Trophoblast cell (in vitro differentiated cells and primary cell): ENCODE measurements around the gene C3orf80.

ENCODE experiments used
- DNase-seq, 2 donors: peaks; one replicate each; pipeline ENCODE4 v3.0.0-alpha.2; 2016
- H2AFZ ChIP-seq: 2 replicates; pipeline ENCODE4 v1.6.1; 2013; ENCODE audit warnings: low read length, moderate library complexity, mild to moderate bottlenecking; ENCODE audit not compliant: insufficient read depth, poor library complexity
- H2AK5ac ChIP-seq: 2 replicates; pipeline ENCODE4 v1.6.1; 2013; ENCODE audit warnings: mild to moderate bottlenecking, low read length
- H2BK120ac ChIP-seq: 2 replicates; pipeline ENCODE4 v1.6.1; 2013; ENCODE audit warnings: low read length, mild to moderate bottlenecking, moderate library complexity; ENCODE audit not compliant: insufficient read depth, poor library complexity
- H2BK12ac ChIP-seq: 2 replicates; pipeline ENCODE4 v1.6.1; 2013; ENCODE audit warnings: mild to moderate bottlenecking, low read length, moderate library complexity
- H2BK5ac ChIP-seq: 2 replicates; pipeline ENCODE4 v1.6.1; 2013; ENCODE audit warnings: low read length, low read depth, moderate library complexity, mild to moderate bottlenecking; ENCODE audit not compliant: poor library complexity
- H3K14ac ChIP-seq: 2 replicates; pipeline ENCODE4 v1.6.1; 2013; ENCODE audit warnings: mild to moderate bottlenecking, low read length
- H3K18ac ChIP-seq: 2 replicates; pipeline ENCODE4 v1.6.1; 2013; ENCODE audit warnings: mild to moderate bottlenecking, low read length
- H3K23ac ChIP-seq: 2 replicates; pipeline ENCODE4 v1.6.1; 2013; ENCODE audit warnings: low read length
- H3K27ac ChIP-seq: 2 replicates; pipeline ENCODE4 v1.5.1; 2013; ENCODE audit warnings: low read depth, mild to moderate bottlenecking, inconsistent platforms, low read length, moderate library complexity
- H3K27me3 ChIP-seq: 2 replicates; pipeline ENCODE4 v1.6.1; 2013; ENCODE audit warnings: inconsistent platforms, mild to moderate bottlenecking, low read length, moderate library complexity; ENCODE audit not compliant: insufficient read depth
- H3K36me3 ChIP-seq, 2 experiments: 1 replicate in 1 of 2; 2 replicates in 1 of 2; pipeline ENCODE4 v1.6.1; 2013; ENCODE audit warnings: low read length in 2 of 2, mild to moderate bottlenecking in 2 of 2, moderate library complexity in 1 of 2; ENCODE audit not compliant: insufficient read depth in 2 of 2, control insufficient read depth in 1 of 2
- H3K4ac ChIP-seq: 2 replicates; pipeline ENCODE4 v1.6.1; 2013; ENCODE audit warnings: low read depth, mild to moderate bottlenecking, low read length, moderate library complexity
- H3K4me1 ChIP-seq, 2 experiments: 1 replicate in 1 of 2; 2 replicates in 1 of 2; pipeline ENCODE4 v1.6.1; 2013; ENCODE audit warnings: low read length in 2 of 2, mild to moderate bottlenecking in 2 of 2, moderate library complexity in 1 of 2; ENCODE audit not compliant: insufficient read depth in 2 of 2, control insufficient read depth in 1 of 2
- H3K4me2 ChIP-seq: 2 replicates; pipeline ENCODE4 v1.6.1; 2013; ENCODE audit warnings: inconsistent platforms, mild to moderate bottlenecking, low read length, moderate library complexity
- H3K4me3 ChIP-seq: 2 replicates; pipeline ENCODE4 v1.5.1; 2013; ENCODE audit warnings: mild to moderate bottlenecking, low read depth, low read length, inconsistent platforms
- H3K79me1 ChIP-seq: one replicate; pipeline ENCODE4 v1.6.1; 2013; ENCODE audit warnings: low read length
- H3K79me2 ChIP-seq: 2 replicates; pipeline ENCODE4 v1.6.1; 2013; ENCODE audit warnings: low read length, mild to moderate bottlenecking; ENCODE audit not compliant: control insufficient read depth, insufficient read depth, poor library complexity
- H3K9ac ChIP-seq: 2 replicates; pipeline ENCODE4 v1.6.1; 2013; ENCODE audit warnings: mild to moderate bottlenecking, low read length
- H3K9me3 ChIP-seq: 2 replicates; pipeline ENCODE4 v1.6.1; 2013; ENCODE audit warnings: low read depth, mild to moderate bottlenecking, control low read depth, inconsistent platforms, low read length; ENCODE audit not compliant: insufficient read depth
- H4K12ac ChIP-seq: 2 replicates; pipeline ENCODE4 v1.6.1; 2013; ENCODE audit warnings: low read depth, mild to moderate bottlenecking, low read length, moderate library complexity
- H4K8ac ChIP-seq: 2 replicates; pipeline ENCODE4 v1.6.1; 2013; ENCODE audit warnings: low read depth, mild to moderate bottlenecking, low read length, moderate library complexity
- H4K91ac ChIP-seq: one replicate; pipeline ENCODE4 v1.6.1; 2013; ENCODE audit warnings: low read depth, mild to moderate bottlenecking, low read length, moderate library complexity
- WGBS: extraction: QIAGEN DNeasy Blood & Tissue Kit; methylation state at CpG from one replicate; pipeline ENCODE4 v1.1.7; 2013; ENCODE audit warnings: missing lambda C conversion rate; ENCODE audit not compliant: insufficient read length, insufficient coverage; ENCODE audit errors: extremely low coverage; 5-methylcytosine and 5-hydroxymethylcytosine counted together

C3orf80 gene

GRCh38 chr3:160245261-160245800 lies 20.1 kb downstream of the C3orf80 start:
- Histone ChIP-seq H3K27me3 (no peaks in the 10 kb centered on the region), H3K4ac (no peak overlapping the region), H3K9ac (no peak overlapping the region), H2BK120ac (peak overlapping the region; percentile 30), H4K8ac (no peak overlapping the region), H4K91ac (peak overlapping the region; percentile 32), H3K79me1 (no peaks in the 10 kb centered on the region), H3K4me2 (no peak overlapping the region), H2BK12ac (peak overlapping the region; percentile 76), H3K79me2 (no peaks in the 10 kb centered on the region), H3K14ac (no peak overlapping the region), H3K4me3 (no peak overlapping the region), H2AK5ac (no peak overlapping the region), H3K9me3 (no peaks in the 10 kb centered on the region), H3K27ac (peak overlapping the region; percentile 55), H3K18ac (no peak overlapping the region), H2BK5ac (peak overlapping the region; percentile 26), H3K4me1 (no peaks in the 10 kb centered on the region), H3K23ac (no peak overlapping the region), H4K12ac (no peak overlapping the region), H3K36me3 (no peaks in the 10 kb centered on the region), H2AFZ (no peak overlapping the region)
- DNase-seq, result peak; percentile 5 to 14
- WGBS, result no CpG with 5 or more reads among the region's 9 CpGs

- no peak overlapping the region for H3K27ac ChIP-seq
- H3K27me3 ChIP-seq, result no peaks in the 10 kb centered on the region
- no peak overlapping the region for H3K4me3 ChIP-seq
- no peak overlapping the region for H2AFZ ChIP-seq
- no peak overlapping the region for H2BK120ac ChIP-seq
- no peak overlapping the region for H3K9ac ChIP-seq
- no peak overlapping the region for H3K4ac ChIP-seq
- H3K79me2 ChIP-seq, result no peaks in the 10 kb centered on the region
- no peaks in the 10 kb centered on the region for H3K79me1 ChIP-seq
- no peak overlapping the region for H2BK12ac ChIP-seq
- no peaks in the 10 kb centered on the region for H3K4me1 ChIP-seq
- H3K18ac ChIP-seq, result no peak overlapping the region
- no peak overlapping the region for H3K4me2 ChIP-seq
- WGBS, result no CpG with 5 or more reads among the region's 1 CpG
- H3K23ac ChIP-seq, result no peak overlapping the region
- no peak overlapping the region for H2BK5ac ChIP-seq
- H4K8ac ChIP-seq, result no peak overlapping the region
- H3K36me3 ChIP-seq, result no peaks in the 10 kb centered on the region
- H4K12ac ChIP-seq, result no peak overlapping the region
- H3K14ac ChIP-seq, result no peak overlapping the region
- no peak overlapping the region for H2AK5ac ChIP-seq
- no peak overlapping the region for H4K91ac ChIP-seq
- DNase-seq, result no peak
- no peaks in the 10 kb centered on the region for H3K9me3 ChIP-seq
Observed at GRCh38 chr3:160247766-160248165, 22.5 kb downstream of the C3orf80 start.

- Histone ChIP-seq H4K91ac (no peak overlapping the region), H3K79me2 (no peaks in the 10 kb centered on the region), H2AFZ (no peak overlapping the region), H3K18ac (no peak overlapping the region), H4K8ac (no peak overlapping the region), H3K79me1 (no peaks in the 10 kb centered on the region), H2BK5ac (no peak overlapping the region), H3K4me3 (no peak overlapping the region), H3K9ac (no peak overlapping the region), H2AK5ac (no peak overlapping the region), H3K4me1 (no peaks in the 10 kb centered on the region), H3K36me3 (no peaks in the 10 kb centered on the region), H3K9me3 (no peaks in the 10 kb centered on the region), H3K27ac (no peak overlapping the region), H3K4ac (no peak overlapping the region), H3K14ac (no peak overlapping the region), H2BK120ac (no peak overlapping the region), H3K23ac (no peak overlapping the region), H3K27me3 (no peaks in the 10 kb centered on the region), H3K4me2 (no peak overlapping the region), H4K12ac (no peak overlapping the region), H2BK12ac (no peak overlapping the region)
- peak in 1 of 2 donors; percentile 4 for DNase-seq
Observed at GRCh38 chr3:160253298-160253697, 28.1 kb downstream of the C3orf80 start.

- Histone ChIP-seq H3K4me2 (no peak overlapping the region), H3K27ac (no peak overlapping the region), H3K36me3 (no peaks in the 10 kb centered on the region), H3K27me3 (no peaks in the 10 kb centered on the region), H2AK5ac (no peak overlapping the region), H2BK5ac (no peak overlapping the region), H4K8ac (no peak overlapping the region), H3K14ac (no peak overlapping the region), H3K23ac (no peak overlapping the region), H3K9me3 (no peaks in the 10 kb centered on the region), H2AFZ (no peak overlapping the region), H2BK12ac (no peak overlapping the region), H4K12ac (no peak overlapping the region), H2BK120ac (no peak overlapping the region), H3K4me1 (no peaks in the 10 kb centered on the region), H3K79me1 (no peaks in the 10 kb centered on the region), H3K4ac (no peak overlapping the region), H3K79me2 (no peaks in the 10 kb centered on the region), H3K4me3 (no peak overlapping the region), H3K9ac (no peak overlapping the region), H4K91ac (no peak overlapping the region), H3K18ac (no peak overlapping the region)
- WGBS, result 100% methylated on average over 1 of the region's 2 CpGs
- DNase-seq, result no peak
Observed at GRCh38 chr3:160257606-160258005, 32.4 kb downstream of the C3orf80 start.
